ENCODE measurements around the gene STK39. TPM values are rescaled to one million over a fixed set of nuclear protein-coding genes. Genes with fewer than 3 reads are reported as not detected.

Gene STK39
- polyA plus RNA-seq, 1 donor (not counting 4 experiments of a cell fraction or from before 2014, with no cell fraction given), result 20.7 TPM

GRCh38 chr2:168143813-168144212 is 103.6 kb downstream of the STK39 start:
- no peaks in the 10 kb centered on the region for H4K20me1 ChIP-seq (ENCODE audit: control insufficient read depth, extremely low read depth, insufficient read depth, low read length)
- FAIRE-seq, result no peak

GRCh38 chr2:168140892-168141291 is 106.5 kb downstream of the STK39 start:
- no peaks in the 10 kb centered on the region for H3K9me1 ChIP-seq (ENCODE audit: control insufficient read depth, extremely low read depth, insufficient read depth, low read length)
- no peak for FAIRE-seq

More at GRCh38 chr2:168143813-168144212, 103.6 kb downstream of the STK39 start:
- dilution Hi-C loops (cut with MboI; ENCODE audit: extremely low pct_ligation_motif_present, low sequenced_read_pairs), result no loop called here
- no peaks in the 10 kb centered on the region for H3K36me3 ChIP-seq (ENCODE audit: control insufficient read depth in 2 of 2, extremely low read depth in 1 of 2, insufficient read depth in 2 of 2, low read length in 2 of 2)
- TF ChIP-seq EZH2 (IDR thresholded peaks at IDR 0.05; ENCODE audit: low read length) (no peak), CTCF (optimal IDR thresholded peaks at IDR 0.05 in 1 of 3, IDR thresholded peaks at IDR 0.05 in 1 of 3, conservative IDR thresholded peaks at IDR 0.05 in 1 of 3; ENCODE audit: extremely low read depth in 1 of 3, insufficient read depth in 2 of 3, low read length in 3 of 3) (no peak)
- no peak for DNase-seq (ENCODE audit: low read depth, low spot score)
- H2AFZ ChIP-seq (ENCODE audit: control insufficient read depth, low read length), result no peak overlapping the region
- H3K4me3 ChIP-seq (ENCODE audit: control insufficient read depth in 2 of 3, extremely low read depth in 1 of 3, insufficient read depth in 2 of 3, low read depth in 1 of 3, low read length in 3 of 3), result no peak overlapping the region
- H3K27me3 ChIP-seq (ENCODE audit: control insufficient read depth, extremely low read depth, insufficient read depth, low read length), result no peaks in the 10 kb centered on the region
- no peaks in the 10 kb centered on the region for H3K79me2 ChIP-seq (ENCODE audit: control insufficient read depth, insufficient read depth, low read length)
- H3K4me2 ChIP-seq (ENCODE audit: control insufficient read depth, extremely low read depth, insufficient read depth, low read depth, low read length), result no peak overlapping the region
- H3K9ac ChIP-seq (ENCODE audit: control insufficient read depth, extremely low read depth, insufficient read depth, low read length), result no peak overlapping the region
- no peaks in the 10 kb centered on the region for H3K4me1 ChIP-seq (ENCODE audit: control insufficient read depth, extremely low read depth, insufficient read depth, low read length)
- no peaks in the 10 kb centered on the region for H3K9me1 ChIP-seq (ENCODE audit: control insufficient read depth, extremely low read depth, insufficient read depth, low read length)
- H3K27ac ChIP-seq (ENCODE audit: control insufficient read depth, insufficient read depth, low read length), result no peak overlapping the region
- H3K9me3 ChIP-seq (ENCODE audit: control insufficient read depth, low read depth, low read length), result no peaks in the 10 kb centered on the region

More at GRCh38 chr2:168140892-168141291, 106.5 kb downstream of the STK39 start:
- no peaks in the 10 kb centered on the region for H4K20me1 ChIP-seq (ENCODE audit: control insufficient read depth, extremely low read depth, insufficient read depth, low read length)
- no peak overlapping the region for H3K4me3 ChIP-seq (ENCODE audit: control insufficient read depth in 2 of 3, extremely low read depth in 1 of 3, insufficient read depth in 2 of 3, low read depth in 1 of 3, low read length in 3 of 3)
- H2AFZ ChIP-seq (ENCODE audit: control insufficient read depth, low read length), result no peak overlapping the region
- DNase-seq (ENCODE audit: low read depth, low spot score), result no peak
- no peaks in the 10 kb centered on the region for H3K79me2 ChIP-seq (ENCODE audit: control insufficient read depth, insufficient read depth, low read length)
- H3K4me1 ChIP-seq (ENCODE audit: control insufficient read depth, extremely low read depth, insufficient read depth, low read length), result no peaks in the 10 kb centered on the region
- H3K27me3 ChIP-seq (ENCODE audit: control insufficient read depth, extremely low read depth, insufficient read depth, low read length), result no peaks in the 10 kb centered on the region
- dilution Hi-C loops (cut with MboI; ENCODE audit: extremely low pct_ligation_motif_present, low sequenced_read_pairs), result no loop called here
- H3K27ac ChIP-seq (ENCODE audit: control insufficient read depth, insufficient read depth, low read length), result no peak overlapping the region
- H3K4me2 ChIP-seq (ENCODE audit: control insufficient read depth, extremely low read depth, insufficient read depth, low read depth, low read length), result no peak overlapping the region
- TF ChIP-seq EZH2 (IDR thresholded peaks at IDR 0.05; ENCODE audit: low read length) (no peak), CTCF (optimal IDR thresholded peaks at IDR 0.05 in 1 of 3, IDR thresholded peaks at IDR 0.05 in 1 of 3, conservative IDR thresholded peaks at IDR 0.05 in 1 of 3; ENCODE audit: extremely low read depth in 1 of 3, insufficient read depth in 2 of 3, low read length in 3 of 3) (no peak)
- no peak overlapping the region for H3K9ac ChIP-seq (ENCODE audit: control insufficient read depth, extremely low read depth, insufficient read depth, low read length)
- no peaks in the 10 kb centered on the region for H3K9me3 ChIP-seq (ENCODE audit: control insufficient read depth, low read depth, low read length)
- H3K36me3 ChIP-seq (ENCODE audit: control insufficient read depth in 2 of 2, extremely low read depth in 1 of 2, insufficient read depth in 2 of 2, low read length in 2 of 2), result peaks cover 0 to 5% of the 10 kb centered on the region in 2 experiments
